Measurements from ENCODE around the gene MACROH2A1.

DNA sequence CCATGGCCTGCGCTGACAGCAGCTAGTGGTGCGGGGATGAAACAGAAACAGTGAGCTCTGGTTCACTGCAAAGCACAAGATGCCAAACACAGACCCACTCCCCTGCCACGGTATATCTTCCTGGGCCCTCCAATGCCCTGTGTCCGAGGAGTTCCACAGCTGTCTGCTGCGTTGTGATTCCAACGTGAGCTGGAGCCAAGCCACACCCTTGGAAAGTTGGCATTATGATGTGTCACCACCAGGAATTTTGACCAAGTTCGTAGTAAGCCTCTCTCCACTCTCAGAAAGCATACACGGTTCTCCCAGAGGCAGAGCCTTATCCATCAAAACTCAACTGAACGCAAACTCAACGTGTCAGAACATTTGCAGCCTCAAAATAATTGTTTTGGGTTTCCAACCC, 55.6 kb downstream of the MACROH2A1 start:
- TF ChIP-seq, protein P1, sequence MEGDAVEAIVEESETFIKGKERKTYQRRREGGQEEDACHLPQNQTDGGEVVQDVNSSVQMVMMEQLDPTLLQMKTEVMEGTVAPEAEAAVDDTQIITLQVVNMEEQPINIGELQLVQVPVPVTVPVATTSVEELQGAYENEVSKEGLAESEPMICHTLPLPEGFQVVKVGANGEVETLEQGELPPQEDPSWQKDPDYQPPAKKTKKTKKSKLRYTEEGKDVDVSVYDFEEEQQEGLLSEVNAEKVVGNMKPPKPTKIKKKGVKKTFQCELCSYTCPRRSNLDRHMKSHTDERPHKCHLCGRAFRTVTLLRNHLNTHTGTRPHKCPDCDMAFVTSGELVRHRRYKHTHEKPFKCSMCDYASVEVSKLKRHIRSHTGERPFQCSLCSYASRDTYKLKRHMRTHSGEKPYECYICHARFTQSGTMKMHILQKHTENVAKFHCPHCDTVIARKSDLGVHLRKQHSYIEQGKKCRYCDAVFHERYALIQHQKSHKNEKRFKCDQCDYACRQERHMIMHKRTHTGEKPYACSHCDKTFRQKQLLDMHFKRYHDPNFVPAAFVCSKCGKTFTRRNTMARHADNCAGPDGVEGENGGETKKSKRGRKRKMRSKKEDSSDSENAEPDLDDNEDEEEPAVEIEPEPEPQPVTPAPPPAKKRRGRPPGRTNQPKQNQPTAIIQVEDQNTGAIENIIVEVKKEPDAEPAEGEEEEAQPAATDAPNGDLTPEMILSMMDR (IDR thresholded peaks at IDR 0.05; ENCODE audit: insufficient read depth, low read length) = no peak
- TF ChIP-seq POLR2AphosphoS5 (IDR thresholded peaks at IDR 0.05; ENCODE audit: low read depth) (no peak), SPI1 (IDR thresholded peaks at IDR 0.05; ENCODE audit: borderline replicate concordance, low read depth) (no peak), GABPA (IDR thresholded peaks at IDR 0.05; ENCODE audit: low read depth) (no peak)
